ENCODE measurements around the gene PLB1. TPM values are rescaled to one million over a fixed set of nuclear protein-coding genes. Genes with fewer than 3 reads are reported as not detected.
A peak's percentile ranks its signal among the peaks of the same experiment; 100 is the strongest.

PLB1 gene
- total and polyA plus RNA-seq, 5 donors: 0.86 to 2.7 (median 2.2) TPM

GRCh38 chr2:28616396-28616999, 120.6 kb downstream of the PLB1 start:
- DNase-seq (no peak), ATAC-seq (no peak)
- WGBS: 76% methylated on average over 3 of the region's 3 CpGs
- Histone ChIP-seq H3K9me3 (ENCODE audit: control insufficient read depth, low read length) (no peaks in the 10 kb centered on the region), H3K4me3 (ENCODE audit: low read length) (no peak overlapping the region), H3K4me1 (ENCODE audit: control insufficient read depth, insufficient read depth, low read length) (peaks cover 8% of the 10 kb centered on the region), H3K27me3 (ENCODE audit: control insufficient read depth, insufficient read depth) (no peaks in the 10 kb centered on the region), H3K27ac (ENCODE audit: low read length) (no peak overlapping the region)
- intact Hi-C loops (cut with DNase I): no loop called here

GRCh38 chr2:28617502-28618184, 121.8 kb downstream of the PLB1 start:
- Histone ChIP-seq H3K27ac (ENCODE audit: low read length) (no peak overlapping the region), H3K4me1 (ENCODE audit: control insufficient read depth, insufficient read depth, low read length) (peaks cover 9% of the 10 kb centered on the region), H3K27me3 (ENCODE audit: control insufficient read depth, insufficient read depth) (no peaks in the 10 kb centered on the region), H3K4me3 (ENCODE audit: low read length) (no peak overlapping the region), H3K9me3 (ENCODE audit: control insufficient read depth, low read length) (no peaks in the 10 kb centered on the region)
- intact Hi-C loops (cut with DNase I): no loop called here
- ATAC-seq: no peak
- no peak for DNase-seq
- WGBS: 87% methylated on average over 3 of the region's 3 CpGs

- ATAC-seq (no peak), DNase-seq (no peak)
- peaks cover 9% of the 10 kb centered on the region for H3K4me1 ChIP-seq (ENCODE audit: control insufficient read depth, insufficient read depth, low read length)
- H3K9me3 ChIP-seq (ENCODE audit: control insufficient read depth, low read length): no peaks in the 10 kb centered on the region
- H3K27ac ChIP-seq (ENCODE audit: low read length): no peak overlapping the region
- no peaks in the 10 kb centered on the region for H3K27me3 ChIP-seq (ENCODE audit: control insufficient read depth, insufficient read depth)
- no peak overlapping the region for H3K4me3 ChIP-seq (ENCODE audit: low read length)
- WGBS: 90% methylated on average over 12 of the region's 12 CpGs
- intact Hi-C loops (cut with DNase I): no loop called here
Observed at GRCh38 chr2:28618221-28619141, 122.6 kb downstream of the PLB1 start.

- intact Hi-C loops (cut with DNase I): no loop called here
- no peak overlapping the region for H3K27ac ChIP-seq (ENCODE audit: low read length)
Observed at GRCh38 chr2:28619213-28620196, 123.6 kb downstream of the PLB1 start.

GRCh38 chr2:28620291-28620793, 124.5 kb downstream of the PLB1 start:
- no peak overlapping the region for H3K27ac ChIP-seq (ENCODE audit: low read length)
- no peak overlapping the region for H3K4me3 ChIP-seq (ENCODE audit: low read length)
- whole genome bisulfite sequencing: 89% methylated on average over 5 of the region's 5 CpGs
- H3K9me3 ChIP-seq (ENCODE audit: control insufficient read depth, low read length): no peaks in the 10 kb centered on the region
- DNase-seq: no peak
- ATAC-seq: no peak
- intact Hi-C loops (cut with DNase I): no loop called here
- no peaks in the 10 kb centered on the region for H3K27me3 ChIP-seq (ENCODE audit: control insufficient read depth, insufficient read depth)
- peaks cover 12% of the 10 kb centered on the region for H3K4me1 ChIP-seq (ENCODE audit: control insufficient read depth, insufficient read depth, low read length)

More at GRCh38 chr2:28619213-28620196, 123.6 kb downstream of the PLB1 start:
- no peaks in the 10 kb centered on the region for H3K9me3 ChIP-seq (ENCODE audit: control insufficient read depth, low read length)
- ATAC-seq: no peak
- H3K4me1 ChIP-seq (ENCODE audit: control insufficient read depth, insufficient read depth, low read length): peaks cover 9% of the 10 kb centered on the region
- no peak overlapping the region for H3K4me3 ChIP-seq (ENCODE audit: low read length)
- H3K27me3 ChIP-seq (ENCODE audit: control insufficient read depth, insufficient read depth): no peaks in the 10 kb centered on the region
- WGBS: 80% methylated on average over 10 of the region's 10 CpGs
- DNase-seq: no peak

- no peaks in the 10 kb centered on the region for H3K9me3 ChIP-seq (ENCODE audit: control insufficient read depth, low read length)
- WGBS: 88% methylated on average over 4 of the region's 4 CpGs
- ATAC-seq (no peak), DNase-seq (no peak)
- peaks cover 14% of the 10 kb centered on the region for H3K4me1 ChIP-seq (ENCODE audit: control insufficient read depth, insufficient read depth, low read length)
- intact Hi-C loops (cut with DNase I): no loop called here
- H3K4me3 ChIP-seq (ENCODE audit: low read length): no peak overlapping the region
- H3K27me3 ChIP-seq (ENCODE audit: control insufficient read depth, insufficient read depth): no peaks in the 10 kb centered on the region
- H3K27ac ChIP-seq (ENCODE audit: low read length): no peak overlapping the region
Observed at GRCh38 chr2:28620801-28621171, 124.9 kb downstream of the PLB1 start.

GRCh38 chr2:28621172-28622100, 125.6 kb downstream of the PLB1 start:
- ATAC-seq: peak; percentile 83 to 93
- Histone ChIP-seq H3K27me3 (ENCODE audit: control insufficient read depth, insufficient read depth) (no peaks in the 10 kb centered on the region), H3K9me3 (ENCODE audit: control insufficient read depth, low read length) (no peaks in the 10 kb centered on the region), H3K27ac (ENCODE audit: low read length) (peak overlapping the region; percentile 78), H3K4me1 (ENCODE audit: control insufficient read depth, insufficient read depth, low read length) (peaks cover 16% of the 10 kb centered on the region), H3K4me3 (ENCODE audit: low read length) (no peak overlapping the region)
- WGBS: 30% methylated on average over 15 of the region's 15 CpGs
- intact Hi-C loops (cut with DNase I): no loop called here
- DNase-seq: peak in 2 of 3 donors; percentile 67 to 80

GRCh38 chr2:28622101-28622499, 126.2 kb downstream of the PLB1 start:
- H3K27ac ChIP-seq (ENCODE audit: low read length): peak overlapping the region; percentile 60
- intact Hi-C loops (cut with DNase I): no loop called here
- H3K4me1 ChIP-seq (ENCODE audit: control insufficient read depth, insufficient read depth, low read length): peaks cover 18% of the 10 kb centered on the region
- ATAC-seq (no peak), DNase-seq (no peak)
- H3K27me3 ChIP-seq (ENCODE audit: control insufficient read depth, insufficient read depth): no peaks in the 10 kb centered on the region
- H3K9me3 ChIP-seq (ENCODE audit: control insufficient read depth, low read length): no peaks in the 10 kb centered on the region
- WGBS: 60% methylated on average over 2 of the region's 2 CpGs
- no peak overlapping the region for H3K4me3 ChIP-seq (ENCODE audit: low read length)

- no peak overlapping the region for H3K4me3 ChIP-seq (ENCODE audit: low read length)
- intact Hi-C loops (cut with DNase I): no loop called here
- WGBS: 96% methylated on average over 12 of the region's 12 CpGs
- H3K27ac ChIP-seq (ENCODE audit: low read length): no peak overlapping the region
- no peaks in the 10 kb centered on the region for H3K9me3 ChIP-seq (ENCODE audit: control insufficient read depth, low read length)
- no peak for ATAC-seq
- H3K27me3 ChIP-seq (ENCODE audit: control insufficient read depth, insufficient read depth): no peaks in the 10 kb centered on the region
- DNase-seq: peak in 1 of 3 donors; percentile 1
- H3K4me1 ChIP-seq (ENCODE audit: control insufficient read depth, insufficient read depth, low read length): peaks cover 29% of the 10 kb centered on the region
Observed at GRCh38 chr2:28623582-28624405, 127.9 kb downstream of the PLB1 start.
